Cortex of kidney (tissue), 1 donor: ENCODE data around the gene PDZRN4.

Source experiments
- DNase-seq: peaks from one replicate; lab custom pipeline; 2025; lab: John Stamatoyannopoulos, UW

Gene PDZRN4

GRCh38 chr12:41362510-41362909 lies 174.4 kb downstream of the PDZRN4 start:
- DNase-seq = no peak

GRCh38 chr12:41362931-41363330 lies 174.8 kb downstream of the PDZRN4 start:
- no peak for DNase-seq

GRCh38 chr12:41364211-41364610 lies 176.1 kb downstream of the PDZRN4 start:
- DNase-seq = no peak

- no peak for DNase-seq
These were observed 177.6 kb downstream of the PDZRN4 start for GRCh38 chr12:41365653-41366171.

GRCh38 chr12:41367726-41368405 lies 179.7 kb downstream of the PDZRN4 start:
- DNase-seq = no peak

GRCh38 chr12:41380878-41381277 lies 192.8 kb downstream of the PDZRN4 start:
- DNase-seq = no peak

GRCh38 chr12:41402801-41403200 lies 214.7 kb downstream of the PDZRN4 start:
- no peak for DNase-seq

GRCh38 chr12:41407232-41407799 lies 219.2 kb downstream of the PDZRN4 start:
- no peak for DNase-seq

GRCh38 chr12:41409628-41410027 lies 221.5 kb downstream of the PDZRN4 start:
- DNase-seq = no peak

- no peak for DNase-seq
These were observed 230.5 kb downstream of the PDZRN4 start for GRCh38 chr12:41418586-41418985.

- DNase-seq = no peak
These were observed 231.2 kb downstream of the PDZRN4 start for GRCh38 chr12:41419131-41419893.

- no peak for DNase-seq
These were observed 236.5 kb downstream of the PDZRN4 start for GRCh38 chr12:41424651-41425050.

GRCh38 chr12:41433460-41433859 lies 245.3 kb downstream of the PDZRN4 start:
- no peak for DNase-seq

GRCh38 chr12:41436076-41436475 lies 248.0 kb downstream of the PDZRN4 start:
- no peak for DNase-seq

- DNase-seq = no peak
These were observed 249.4 kb downstream of the PDZRN4 start for GRCh38 chr12:41437563-41437962.

- no peak for DNase-seq
These were observed 250.9 kb downstream of the PDZRN4 start for GRCh38 chr12:41438854-41439541.

GRCh38 chr12:41439801-41440200 lies 251.7 kb downstream of the PDZRN4 start:
- DNase-seq = no peak

GRCh38 chr12:41441180-41441579 lies 253.1 kb downstream of the PDZRN4 start:
- DNase-seq = no peak

GRCh38 chr12:41442896-41443295 lies 254.8 kb downstream of the PDZRN4 start:
- DNase-seq = no peak

- DNase-seq = no peak
These were observed 255.6 kb downstream of the PDZRN4 start for GRCh38 chr12:41443690-41444089.

- no peak for DNase-seq
These were observed 264.8 kb downstream of the PDZRN4 start for GRCh38 chr12:41452838-41453407.

- no peak for DNase-seq
These were observed 265.3 kb downstream of the PDZRN4 start for GRCh38 chr12:41453409-41453808.
